ENCODE results near the gene RNF212. TPM values are rescaled to one million over a fixed set of nuclear protein-coding genes. Genes with fewer than 3 reads are reported as not detected.

Gene RNF212
- total RNA-seq, 1 experiment from 2014 or later = not detected

GRCh38 chr4:1091561-1091995, 21.8 kb downstream of the RNF212 start:
- intact Hi-C loops (cut with micrococcal nuclease; ENCODE audit: unreplicated experiment) = no loop called here
- Mint-ChIP-seq H3K36me3 (ENCODE audit: insufficient read depth, unreplicated experiment) (peaks cover 10% of the 10 kb centered on the region), H3K27me3 (ENCODE audit: insufficient read depth, unreplicated experiment) (no peaks in the 10 kb centered on the region), H3K4me1 (ENCODE audit: low read depth, unreplicated experiment) (peaks cover 18% of the 10 kb centered on the region), H3K27ac (ENCODE audit: unreplicated experiment) (no peak overlapping the region), H3K9me3 (ENCODE audit: unreplicated experiment) (peaks cover 11% of the 10 kb centered on the region), H3K4me3 (ENCODE audit: unreplicated experiment) (no peak overlapping the region)
- peaks cover 10% of the 10 kb centered on the region for H3K9me3 ChIP-seq
- DNase-seq = no peak
- CTCF ChIA-PET = no interaction called here
- POLR2A ChIA-PET = no interaction called here
- no peak for TF ChIP-seq CTCF (IDR thresholded peaks at IDR 0.05; ENCODE audit: insufficient read depth in 1 of 2, low read depth in 1 of 2, low read length in 1 of 2, severe bottlenecking in 1 of 2, unreplicated experiment in 1 of 2)
- H3K36me3 ChIP-seq (ENCODE audit: control insufficient read depth, insufficient read depth, low read length) = no peaks in the 10 kb centered on the region
- no peaks in the 10 kb centered on the region for H3K27me3 ChIP-seq (replicated peaks; ENCODE audit: control insufficient read depth, insufficient read depth, low read length)
- no peaks in the 10 kb centered on the region for H3K4me1 ChIP-seq
- H3K4me3 ChIP-seq (ENCODE audit: low read depth, low read length) = no peak overlapping the region
- BruUV-seq (replicated peaks) = no TSS peak

- no peaks in the 10 kb centered on the region for H3K27me3 ChIP-seq (replicated peaks; ENCODE audit: control insufficient read depth, insufficient read depth, low read length)
- H3K4me1 ChIP-seq = no peaks in the 10 kb centered on the region
- Mint-ChIP-seq H3K36me3 (ENCODE audit: insufficient read depth, unreplicated experiment) (peaks cover 10% of the 10 kb centered on the region), H3K27ac (ENCODE audit: unreplicated experiment) (no peak overlapping the region), H3K9me3 (ENCODE audit: unreplicated experiment) (peaks cover 11% of the 10 kb centered on the region), H3K4me3 (ENCODE audit: unreplicated experiment) (no peak overlapping the region), H3K4me1 (ENCODE audit: low read depth, unreplicated experiment) (peaks cover 20% of the 10 kb centered on the region), H3K27me3 (ENCODE audit: insufficient read depth, unreplicated experiment) (no peaks in the 10 kb centered on the region)
- ChIA-PET CTCF (no interaction called here), POLR2A (no interaction called here)
- intact Hi-C loops (cut with micrococcal nuclease; ENCODE audit: unreplicated experiment) = no loop called here
- no peak for TF ChIP-seq CTCF (IDR thresholded peaks at IDR 0.05; ENCODE audit: insufficient read depth in 1 of 2, low read depth in 1 of 2, low read length in 1 of 2, severe bottlenecking in 1 of 2, unreplicated experiment in 1 of 2)
- no peak for DNase-seq
- peaks cover 10% of the 10 kb centered on the region for H3K9me3 ChIP-seq
- BruUV-seq (replicated peaks) = no TSS peak
- H3K4me3 ChIP-seq (ENCODE audit: low read depth, low read length) = no peak overlapping the region
- H3K36me3 ChIP-seq (ENCODE audit: control insufficient read depth, insufficient read depth, low read length) = no peaks in the 10 kb centered on the region
Observed at GRCh38 chr4:1090465-1091440, 22.6 kb downstream of the RNF212 start.

- no peaks in the 10 kb centered on the region for H3K4me1 ChIP-seq
- ChIA-PET POLR2A (no interaction called here), CTCF (no interaction called here)
- DNase-seq = no peak
- no TSS peak for BruUV-seq (replicated peaks)
- Mint-ChIP-seq H3K27me3 (ENCODE audit: insufficient read depth, unreplicated experiment) (peaks cover 2% of the 10 kb centered on the region), H3K27ac (ENCODE audit: unreplicated experiment) (no peak overlapping the region), H3K4me1 (ENCODE audit: low read depth, unreplicated experiment) (peaks cover 24% of the 10 kb centered on the region), H3K4me3 (ENCODE audit: unreplicated experiment) (no peak overlapping the region), H3K36me3 (ENCODE audit: insufficient read depth, unreplicated experiment) (peaks cover 10% of the 10 kb centered on the region), H3K9me3 (ENCODE audit: unreplicated experiment) (peaks cover 11% of the 10 kb centered on the region)
- H3K36me3 ChIP-seq (ENCODE audit: control insufficient read depth, insufficient read depth, low read length) = no peaks in the 10 kb centered on the region
- TF ChIP-seq CTCF (IDR thresholded peaks at IDR 0.05; ENCODE audit: insufficient read depth in 1 of 2, low read depth in 1 of 2, low read length in 1 of 2, severe bottlenecking in 1 of 2, unreplicated experiment in 1 of 2) = no peak
- intact Hi-C loops (cut with micrococcal nuclease; ENCODE audit: unreplicated experiment) = no loop called here
- H3K4me3 ChIP-seq (ENCODE audit: low read depth, low read length) = no peak overlapping the region
- H3K27me3 ChIP-seq (replicated peaks; ENCODE audit: control insufficient read depth, insufficient read depth, low read length) = no peaks in the 10 kb centered on the region
- peaks cover 10% of the 10 kb centered on the region for H3K9me3 ChIP-seq
Observed at GRCh38 chr4:1090036-1090435, 23.3 kb downstream of the RNF212 start.
